Hepatic stellate cell (primary cell): ENCODE results near the gene TBC1D2B.

ENCODE experiments used
- DNase-seq: peaks from one replicate; pipeline ENCODE4 v3.0.0; 2011; ENCODE audit warnings: low spot score

The TBC1D2B gene

DNA sequence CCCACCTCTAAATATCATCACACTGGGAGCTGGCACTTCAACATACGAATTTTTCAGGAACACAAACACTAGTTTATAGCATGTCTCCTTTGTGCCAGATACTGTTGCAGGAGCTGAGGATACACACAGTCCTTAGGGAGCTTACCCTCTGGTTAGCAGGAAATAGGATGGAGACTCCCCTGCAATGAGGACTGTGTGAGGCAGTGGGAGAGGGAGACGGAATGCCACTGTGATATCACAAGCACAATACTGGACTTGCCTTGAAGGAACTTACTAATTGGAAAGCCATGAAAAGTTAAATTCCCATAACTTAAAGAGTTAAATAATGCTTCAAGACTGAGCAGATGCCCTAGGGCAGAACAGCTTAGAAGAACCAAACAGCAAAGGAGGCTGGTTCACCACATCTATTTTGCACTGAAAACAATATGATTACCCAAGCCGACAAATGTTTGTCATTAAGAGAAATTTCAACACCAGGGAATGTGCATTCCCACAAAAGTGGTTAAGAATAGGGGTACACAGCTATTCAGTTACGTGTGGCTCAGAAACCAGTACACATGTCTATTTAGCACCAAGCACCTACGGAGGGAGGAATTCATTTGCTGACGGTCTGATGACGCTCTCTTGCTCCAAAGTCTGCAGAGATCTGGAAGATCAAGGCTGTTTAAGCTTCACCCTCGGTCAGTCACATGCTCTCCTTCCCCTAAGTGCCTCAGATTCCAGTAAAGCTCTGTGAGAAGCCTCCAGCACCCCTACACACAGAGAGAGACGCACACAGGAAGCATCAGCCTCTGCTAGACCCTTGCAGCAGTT, 5.2 kb downstream of the TBC1D2B start:
- no peak for DNase-seq

DNA sequence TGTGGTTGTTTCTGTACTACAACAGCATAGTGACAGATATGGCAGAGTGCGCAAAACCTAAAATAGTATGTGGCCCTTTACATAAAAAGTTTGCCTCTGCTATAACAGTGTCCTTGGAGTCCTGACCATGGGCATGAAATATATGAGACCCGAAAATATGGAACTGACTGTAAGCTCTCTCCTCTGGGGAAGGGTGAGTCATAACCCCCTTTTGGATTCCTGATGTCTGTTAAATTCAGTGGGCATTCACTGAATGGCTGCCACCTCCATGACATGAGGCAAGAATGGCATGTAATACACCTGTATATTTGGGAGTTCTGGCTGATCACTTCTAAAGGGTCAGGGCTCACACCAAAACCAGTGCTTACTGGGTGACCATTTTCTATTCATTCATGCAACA, 6.1 kb downstream of the TBC1D2B start:
- no peak for DNase-seq

DNA sequence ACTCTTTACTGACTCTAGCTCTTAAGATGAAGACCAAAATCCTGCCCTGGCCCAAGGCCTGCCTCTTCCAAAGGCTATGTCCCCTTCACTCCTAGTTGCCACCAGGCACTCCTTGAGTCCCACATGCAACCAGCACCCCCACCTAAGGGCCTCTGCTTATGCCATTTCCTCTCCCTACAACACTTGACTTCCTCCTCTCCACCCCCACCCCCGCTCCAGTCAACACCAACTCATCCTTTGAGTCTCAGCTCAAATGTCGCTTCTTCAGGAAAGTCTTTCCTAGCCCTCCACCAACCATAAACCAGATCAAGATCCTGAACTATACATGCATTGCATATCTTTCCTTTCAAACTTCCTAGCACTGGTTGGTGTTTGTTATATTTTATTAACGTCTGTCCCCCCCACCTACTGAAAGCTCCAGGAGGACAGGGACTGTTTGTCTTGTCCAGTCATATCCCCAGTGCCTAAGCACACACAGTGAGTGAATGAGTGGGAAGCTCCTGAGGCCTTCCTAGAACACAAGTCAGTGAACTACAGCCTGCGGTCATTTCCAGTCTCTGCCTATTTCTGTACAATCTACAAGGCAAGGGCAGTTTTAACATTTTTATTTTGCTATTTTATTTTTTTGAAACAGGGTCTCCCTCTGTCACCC, 7.3 kb downstream of the TBC1D2B start:
- no peak for DNase-seq

DNA sequence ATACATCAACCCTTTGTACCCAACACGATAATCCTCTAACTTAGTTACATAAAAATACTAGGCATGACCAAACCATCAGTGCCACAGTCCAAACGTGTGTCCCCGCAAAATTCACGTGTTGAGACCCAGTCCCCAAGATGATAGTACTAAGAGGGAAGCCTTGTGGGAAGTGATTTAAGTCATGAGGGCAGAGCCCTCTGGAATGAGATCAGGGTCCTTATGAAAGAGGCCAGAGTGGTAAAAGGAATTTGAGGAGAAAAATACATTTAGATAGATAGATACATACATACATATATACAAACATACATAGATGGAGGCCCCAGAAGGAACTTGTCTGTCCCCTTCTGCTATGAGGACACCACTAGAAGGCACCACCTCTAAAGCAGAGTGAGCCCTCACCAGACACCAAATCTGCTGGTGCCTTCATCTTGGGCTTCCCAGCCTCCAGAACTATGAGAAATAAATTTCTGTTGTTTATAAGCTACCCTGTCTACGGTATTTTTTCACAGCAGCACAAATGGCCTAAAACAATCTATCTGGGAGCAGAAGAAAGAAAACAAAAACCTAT, 8.0 kb downstream of the TBC1D2B start:
- no peak for DNase-seq

DNA sequence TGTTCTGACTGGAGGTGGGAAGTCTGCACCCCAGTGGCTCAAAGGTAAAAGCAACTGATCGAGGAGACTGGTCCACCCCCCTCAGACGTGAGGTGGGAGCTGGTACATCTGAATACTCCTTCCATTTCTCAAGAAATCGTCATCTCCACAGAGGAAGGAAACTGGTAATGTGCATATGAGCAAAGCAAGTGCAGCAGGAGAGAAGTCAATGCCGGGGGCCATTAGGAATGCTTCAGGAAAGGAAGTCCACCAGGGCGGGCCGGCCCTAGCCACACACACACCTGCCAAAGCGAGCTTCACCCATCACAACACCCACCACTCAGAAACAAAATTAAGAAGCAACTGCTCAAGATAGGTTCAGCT, 8.5 kb downstream of the TBC1D2B start:
- DNase-seq: no peak

DNA sequence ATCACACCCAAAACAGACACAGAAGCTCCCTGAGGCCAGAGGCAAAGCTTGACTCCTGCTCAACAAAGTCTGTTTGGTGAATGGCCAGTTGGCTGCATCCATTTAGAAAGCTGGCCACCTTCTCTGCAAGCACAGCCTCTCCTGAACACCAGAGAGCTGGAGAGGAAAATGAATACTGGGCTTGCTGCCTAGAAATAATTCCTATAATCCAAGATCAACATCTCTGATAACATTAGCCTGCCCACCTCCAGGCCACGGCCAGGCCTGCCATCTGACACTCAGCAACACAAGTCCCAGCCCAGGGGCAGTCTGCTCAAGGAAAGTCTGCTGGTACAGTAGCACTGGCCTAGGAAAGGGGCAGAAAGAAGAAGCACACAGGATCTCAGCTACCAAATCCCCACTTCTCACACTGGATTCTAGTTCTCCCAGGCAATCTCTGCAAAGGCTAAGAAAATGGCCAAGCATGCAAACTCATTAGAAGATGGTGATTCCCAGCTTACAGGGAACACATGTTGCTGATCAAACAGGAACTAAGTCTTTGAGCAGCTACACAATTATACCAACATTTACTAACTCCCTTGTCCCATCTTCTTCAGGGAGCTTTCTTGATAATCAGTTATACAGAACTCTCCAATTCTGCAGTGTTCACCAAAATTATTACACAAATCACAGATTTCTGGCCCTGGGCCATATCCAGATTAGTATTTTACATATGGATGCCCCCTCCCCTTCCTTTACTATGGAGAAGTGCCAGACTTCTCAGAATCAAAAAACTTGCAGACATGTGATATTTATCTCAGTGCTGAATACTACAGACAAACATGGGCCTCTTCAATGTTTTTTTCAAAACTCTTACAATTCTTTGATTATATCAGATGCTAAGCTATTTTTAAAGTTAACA, 9.9 kb downstream of the TBC1D2B start:
- no peak for DNase-seq

DNA sequence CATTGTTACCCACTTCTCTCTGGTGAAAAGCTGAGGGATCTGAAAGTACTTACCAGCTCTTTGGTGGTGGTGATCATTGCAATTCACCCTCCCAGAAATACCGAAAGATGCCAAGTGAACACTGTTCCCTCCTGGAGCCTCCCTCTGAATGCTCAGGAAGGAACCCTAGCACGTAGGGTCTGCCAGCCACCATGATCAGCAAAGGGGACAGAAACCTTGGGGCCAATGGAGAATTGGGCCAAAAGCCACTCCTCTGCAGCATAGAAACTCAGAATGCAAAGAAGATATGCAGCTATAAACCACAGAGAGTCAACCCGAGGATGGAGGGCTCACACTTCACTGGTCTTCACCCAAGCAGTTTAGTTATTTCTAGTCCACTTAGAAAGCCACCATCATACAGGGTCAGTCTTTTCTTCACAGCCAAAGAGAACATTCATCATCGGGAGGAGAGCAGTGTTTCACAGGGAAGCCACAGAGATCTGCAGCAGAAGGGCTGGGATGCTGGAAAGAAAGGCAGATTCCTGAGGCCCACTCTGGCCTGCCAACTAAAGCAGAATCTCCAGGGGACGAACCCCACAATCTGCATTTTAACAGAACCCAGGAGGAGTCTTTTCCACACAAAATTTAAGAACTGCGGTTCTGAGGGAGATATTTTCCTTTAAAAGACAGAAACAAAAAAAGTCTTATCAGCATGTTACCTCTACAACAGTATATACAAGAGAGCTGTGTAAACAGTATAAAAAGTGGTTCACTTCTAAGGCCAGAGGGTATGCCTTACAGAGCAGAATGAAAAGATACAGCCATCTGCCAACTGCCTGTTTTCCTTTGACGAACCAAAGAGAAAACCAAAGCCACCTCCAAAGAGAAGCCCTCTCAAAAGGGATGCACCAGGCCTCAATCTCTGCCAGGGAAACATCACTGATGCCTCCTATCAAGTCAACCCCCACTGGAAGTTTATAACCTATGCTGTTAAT, 11.3 kb downstream of the TBC1D2B start:
- no peak for DNase-seq

DNA sequence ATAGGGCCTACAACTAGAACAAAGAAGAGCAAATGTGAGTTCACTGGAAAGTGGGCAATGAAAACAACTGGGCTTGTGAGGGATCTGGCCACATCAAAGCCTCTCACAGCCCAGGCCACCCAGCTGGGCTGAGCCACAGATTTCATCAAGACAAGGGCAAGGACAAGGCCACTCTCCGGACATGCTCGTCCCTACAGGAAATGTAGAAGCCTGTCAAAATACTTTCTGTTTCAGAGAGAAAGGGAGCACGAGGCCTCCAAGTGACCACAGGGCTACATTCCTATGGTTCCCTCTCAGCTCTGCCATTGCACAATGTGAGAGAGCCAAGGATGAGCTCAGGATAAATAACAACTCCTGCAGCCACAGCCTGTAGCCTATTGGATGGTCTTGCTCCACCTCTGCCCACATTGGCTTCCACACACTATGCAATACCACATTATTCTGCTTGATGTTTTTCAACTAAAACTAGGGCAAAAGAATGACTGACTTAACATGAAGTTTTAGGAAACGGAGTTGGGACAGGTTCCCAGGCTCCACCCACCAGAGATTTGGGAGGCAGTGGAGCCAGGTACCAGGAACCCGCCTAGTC, 12.1 kb downstream of the TBC1D2B start:
- DNase-seq: peak; percentile 85

DNA sequence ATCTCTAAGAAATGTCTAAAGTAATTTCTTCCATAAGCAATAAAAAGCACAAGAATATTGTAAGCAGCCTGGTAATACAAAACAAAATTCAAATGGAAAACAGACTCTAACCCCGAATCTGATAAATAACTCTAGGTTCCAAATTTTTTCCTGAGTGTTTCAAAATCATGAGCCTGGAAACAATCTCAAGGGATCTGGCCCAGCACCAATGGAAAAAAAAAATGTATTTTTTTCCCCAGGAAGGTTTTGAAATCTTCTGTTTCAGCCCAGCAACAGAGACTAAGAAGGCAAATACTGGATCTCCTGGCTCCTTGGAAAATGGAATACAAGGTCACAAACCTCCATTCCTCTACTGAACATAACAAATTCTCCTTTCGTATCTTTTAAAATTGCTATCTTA, 13.0 kb downstream of the TBC1D2B start:
- DNase-seq: no peak

DNA sequence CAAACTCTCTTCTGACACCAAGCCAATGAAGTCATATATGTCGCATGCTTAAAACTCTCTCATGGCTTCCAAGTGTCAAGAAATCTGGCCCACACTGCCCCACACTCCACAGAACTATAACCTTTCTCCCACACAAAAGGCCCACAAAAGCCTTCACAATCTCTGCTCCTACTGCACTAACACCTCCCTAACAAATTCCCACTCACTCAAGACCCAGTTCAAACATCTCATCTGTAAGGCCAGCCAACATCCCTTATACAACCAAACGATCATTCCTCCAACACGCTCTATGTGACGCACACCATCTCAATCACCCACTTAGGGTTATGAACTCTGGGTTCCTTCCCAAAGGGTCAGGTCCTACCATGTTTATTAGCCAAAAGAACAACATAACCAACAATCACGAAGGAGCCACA, 13.5 kb downstream of the TBC1D2B start:
- DNase-seq: no peak

DNA sequence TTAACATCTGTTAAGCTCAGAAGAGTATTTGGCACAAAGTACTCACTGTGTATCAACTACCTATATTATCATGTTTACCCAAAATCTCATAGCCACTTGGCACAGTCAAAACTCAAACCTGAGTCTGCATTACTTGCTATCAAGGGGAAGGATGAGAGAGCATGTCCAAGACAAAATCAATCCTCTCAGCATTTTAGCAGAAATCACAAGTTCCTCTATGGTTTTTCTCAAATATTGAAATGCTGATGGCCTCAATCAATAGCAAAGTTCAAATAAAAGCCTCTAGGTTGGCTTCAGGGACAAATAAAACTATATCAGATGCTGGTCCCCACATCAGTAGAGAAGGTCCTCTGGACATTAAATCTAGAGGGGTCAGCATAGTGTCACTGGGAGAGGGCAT, 14.3 kb downstream of the TBC1D2B start:
- DNase-seq: no peak

DNA sequence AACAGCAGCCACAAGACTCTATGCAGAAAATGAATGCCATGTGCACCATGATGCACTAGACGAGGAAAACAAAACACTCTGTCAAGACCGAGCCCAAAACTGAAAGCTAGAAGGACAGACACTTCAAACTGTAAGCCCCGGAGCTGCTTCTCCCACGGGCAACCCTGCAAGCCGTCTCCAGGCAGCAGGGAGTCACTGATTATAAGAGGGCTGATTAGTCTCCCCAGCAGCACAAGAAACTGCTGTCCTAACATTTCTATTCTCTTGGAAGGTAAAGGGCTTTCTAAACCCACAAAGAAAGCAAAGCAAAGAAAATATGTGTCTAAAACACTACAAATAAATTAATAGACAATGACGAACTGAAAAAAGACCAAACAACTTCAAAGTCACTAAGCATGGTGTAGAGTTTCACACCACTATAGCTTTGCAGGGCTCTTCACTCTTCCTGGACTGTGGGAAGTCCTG, 15.5 kb downstream of the TBC1D2B start:
- DNase-seq: no peak

DNA sequence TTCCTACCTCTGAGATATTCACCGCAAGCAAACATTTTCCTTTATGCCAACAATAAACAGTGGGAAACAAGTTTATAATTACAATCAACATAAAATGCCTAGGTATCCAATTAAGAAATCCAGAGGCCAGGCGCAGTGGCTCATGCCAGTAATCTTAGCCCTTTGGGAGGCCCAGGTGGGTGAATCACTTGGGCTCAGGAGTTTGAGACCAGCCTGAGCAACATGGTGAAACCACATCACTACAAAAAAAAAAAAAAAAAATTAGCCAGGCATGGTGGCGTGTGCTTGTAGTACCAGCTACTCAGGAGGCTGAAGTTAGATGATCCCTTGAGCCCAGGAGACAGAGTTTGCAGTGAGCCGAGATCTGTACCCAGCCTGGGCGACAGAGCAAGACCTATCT, 17.3 kb downstream of the TBC1D2B start:
- DNase-seq: no peak

DNA sequence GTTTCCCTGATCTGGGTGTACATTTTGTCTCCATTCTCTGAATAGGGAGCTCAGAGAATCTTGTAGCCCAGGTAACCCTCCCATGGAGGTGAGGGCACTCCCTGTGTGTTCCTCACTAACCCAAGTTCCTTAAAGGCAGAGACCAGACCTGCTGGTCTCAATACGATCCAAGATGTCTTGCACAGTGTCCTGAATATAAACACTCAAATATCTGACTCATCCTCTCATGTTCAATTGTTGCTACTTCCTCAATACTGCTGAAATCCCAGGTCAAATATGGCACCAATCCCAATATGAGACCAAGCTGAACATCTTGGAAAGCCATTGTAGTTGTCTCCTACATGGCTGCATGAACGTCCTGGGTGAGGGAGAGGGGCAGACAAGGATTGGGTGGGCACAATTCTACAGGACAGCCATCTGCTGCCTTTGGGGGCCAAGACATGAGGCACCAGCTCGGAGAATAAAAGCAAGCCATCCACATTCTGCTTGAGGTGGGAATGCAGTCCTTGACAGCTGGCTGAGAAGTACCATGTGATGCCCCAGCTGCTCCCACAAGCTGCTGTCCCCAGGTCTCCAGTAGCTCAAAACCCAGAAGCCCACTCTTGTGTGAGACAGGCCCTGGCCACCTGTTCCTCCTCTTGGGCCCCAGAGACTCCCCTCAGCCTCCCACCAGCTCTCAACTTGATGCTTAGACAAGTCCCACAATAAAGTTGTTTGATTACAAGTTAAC, 18.2 kb downstream of the TBC1D2B start:
- no peak for DNase-seq

DNA sequence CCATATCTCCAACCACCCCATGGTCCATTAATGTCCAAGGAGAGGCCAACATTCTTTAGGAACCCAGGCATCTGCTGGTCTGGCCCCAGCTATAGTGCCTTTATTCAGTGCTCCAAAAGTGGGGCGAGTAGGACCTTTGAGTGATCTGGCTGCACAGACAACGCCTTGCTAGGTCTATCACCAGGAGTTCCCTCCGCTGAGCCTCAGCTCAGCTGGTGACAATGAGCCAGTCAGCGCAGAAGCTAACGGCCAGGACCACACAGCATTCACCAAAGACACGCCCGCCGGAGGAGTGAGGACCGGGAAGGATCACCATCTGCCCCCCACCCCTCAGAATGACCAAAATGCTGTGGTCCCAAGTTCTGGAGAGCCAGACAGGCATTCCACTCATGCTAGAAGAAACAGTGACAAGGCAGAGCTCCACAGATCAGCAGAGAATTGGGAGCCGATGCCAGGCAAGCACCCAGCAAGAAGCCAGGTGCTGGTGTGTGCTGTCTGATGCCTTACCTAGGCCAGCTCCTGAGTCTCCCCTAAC, 19.0 kb downstream of the TBC1D2B start:
- no peak for DNase-seq

DNA sequence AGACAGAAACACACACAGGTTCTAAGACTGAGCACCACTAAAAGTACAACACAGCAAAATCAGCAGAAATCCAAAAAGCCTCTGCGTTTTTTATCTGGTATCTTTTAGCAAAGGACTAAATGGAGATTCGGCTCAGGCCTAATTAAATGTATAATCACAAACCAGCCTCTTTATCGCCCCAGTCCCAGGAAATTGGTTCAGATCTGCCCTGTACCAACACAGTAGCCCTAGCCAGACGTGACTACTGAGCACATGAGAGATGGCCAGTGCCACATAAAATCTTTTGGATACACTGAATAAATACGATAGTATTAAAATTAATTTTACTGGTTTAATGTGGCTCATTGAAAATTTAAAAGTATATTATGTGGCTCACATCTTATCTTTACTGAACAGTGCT, 19.7 kb downstream of the TBC1D2B start:
- DNase-seq: no peak

DNA sequence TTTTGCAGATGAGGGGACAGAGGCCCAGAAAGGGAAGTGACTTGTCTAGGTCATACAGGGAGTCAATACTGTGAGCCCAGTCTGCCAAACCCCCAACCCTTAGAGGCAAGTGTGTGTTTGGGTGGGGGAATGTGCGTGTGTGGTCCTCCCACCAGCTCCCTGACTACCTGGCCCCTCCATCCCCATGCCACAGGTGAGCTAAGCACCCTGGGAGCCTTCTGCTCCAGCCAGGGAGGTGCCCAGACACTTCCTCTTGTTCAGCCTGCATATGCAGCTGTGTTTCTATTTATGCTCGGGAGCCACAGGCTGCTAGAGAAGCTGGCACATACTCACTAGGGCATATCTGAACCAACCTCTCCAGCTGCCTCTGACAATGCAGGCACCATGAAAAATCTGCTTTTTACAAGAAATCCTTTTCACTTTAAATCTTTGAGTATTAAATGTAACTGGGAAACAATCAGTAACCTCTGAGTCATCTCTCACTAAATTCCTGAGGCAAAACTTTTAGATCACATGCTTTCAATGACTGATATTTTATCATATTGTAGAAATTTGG, 20.7 kb downstream of the TBC1D2B start:
- DNase-seq: no peak

DNA sequence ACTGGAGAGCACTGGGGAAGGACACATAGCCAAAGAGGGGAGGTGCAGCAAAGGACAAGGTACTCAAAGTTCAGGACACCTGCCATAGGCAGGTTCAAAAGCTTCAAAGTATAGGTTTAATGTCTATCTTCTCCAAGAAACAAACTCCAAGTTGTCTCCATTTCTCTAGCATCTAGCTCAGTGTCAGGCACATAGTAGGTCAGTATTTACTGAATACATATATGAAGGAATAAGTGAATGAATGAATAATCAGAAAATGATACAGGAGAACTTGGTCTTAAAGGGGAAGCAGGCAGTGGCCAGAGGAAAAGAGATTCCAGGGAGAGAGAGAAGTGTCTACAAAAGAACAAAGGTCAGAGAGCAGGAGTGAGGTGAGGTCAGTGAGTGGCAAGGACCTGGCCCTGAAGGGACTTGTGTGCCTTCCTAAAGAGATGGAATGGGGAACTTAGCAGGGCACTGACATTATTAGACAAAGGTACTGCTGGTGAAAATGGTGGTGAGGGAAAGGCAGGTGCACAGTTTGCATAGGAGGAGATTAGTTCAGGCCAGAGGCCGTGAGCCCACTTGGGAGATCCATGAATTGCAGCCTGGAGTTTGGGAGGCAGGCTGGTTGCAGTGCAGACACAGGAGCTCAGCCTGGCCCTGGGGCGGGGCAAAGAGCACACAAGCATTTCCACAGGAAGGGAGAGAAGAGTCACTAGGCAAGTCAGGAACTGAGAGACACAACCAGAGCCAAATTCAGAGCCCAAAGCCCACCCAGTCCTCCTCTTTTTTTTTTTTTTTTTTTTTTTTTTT, 21.4 kb downstream of the TBC1D2B start:
- no peak for DNase-seq

DNA sequence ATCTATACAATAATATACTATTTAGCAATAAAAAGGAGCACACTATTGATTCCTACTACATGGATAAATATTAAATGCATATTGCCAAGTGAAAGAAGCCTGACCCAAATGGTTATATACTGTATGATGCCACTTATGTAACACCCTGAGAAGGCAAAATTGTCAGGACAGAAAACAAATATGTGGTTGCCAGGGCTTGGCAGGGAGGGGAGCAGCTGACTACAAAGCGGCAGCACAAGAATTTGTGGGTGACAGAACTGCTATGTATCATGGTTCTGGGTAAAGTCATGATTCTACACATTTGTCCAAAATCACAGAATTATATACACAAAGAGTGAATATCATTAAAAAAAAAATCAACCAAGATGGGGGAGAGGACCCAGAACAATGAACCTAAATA, 22.5 kb downstream of the TBC1D2B start:
- DNase-seq: no peak
